HG02759 (cell line): ENCODE data around the gene SSR2.
"Not testable (repeated sequence)": the region's sequence is repeated elsewhere in the genome, so short reads cannot be mapped to it uniquely, and the experiment has no call there.

Source experiments
- ATAC-seq: cut with Tn5 transposase; IDR thresholded peaks from one replicate; pipeline ENCODE4 v1.9.1; 2021; ENCODE audit warnings: mild to moderate bottlenecking, moderate library complexity; ENCODE audit not compliant: unreplicated experiment

The SSR2 gene

DNA sequence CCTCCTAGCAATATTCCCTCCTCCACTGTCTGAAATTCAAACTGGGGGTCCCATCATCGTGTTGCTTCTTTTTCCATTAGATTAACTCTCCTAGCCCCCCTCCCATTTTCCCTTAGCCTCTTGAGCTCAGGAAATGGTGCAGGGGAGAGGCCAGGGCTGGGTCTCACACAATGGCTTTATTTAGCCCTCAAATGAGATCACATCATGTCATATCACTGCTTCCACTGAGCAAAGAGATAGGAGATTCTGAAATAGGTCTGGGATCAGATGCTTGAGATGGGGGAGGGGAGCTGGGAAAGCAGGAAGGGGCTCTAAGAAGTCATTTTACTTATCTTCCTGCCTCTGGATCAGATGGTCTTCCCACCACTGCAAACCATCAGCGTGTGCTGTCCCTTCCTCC is 24.6 kb downstream of the SSR2 start:
- ATAC-seq: no peak

DNA sequence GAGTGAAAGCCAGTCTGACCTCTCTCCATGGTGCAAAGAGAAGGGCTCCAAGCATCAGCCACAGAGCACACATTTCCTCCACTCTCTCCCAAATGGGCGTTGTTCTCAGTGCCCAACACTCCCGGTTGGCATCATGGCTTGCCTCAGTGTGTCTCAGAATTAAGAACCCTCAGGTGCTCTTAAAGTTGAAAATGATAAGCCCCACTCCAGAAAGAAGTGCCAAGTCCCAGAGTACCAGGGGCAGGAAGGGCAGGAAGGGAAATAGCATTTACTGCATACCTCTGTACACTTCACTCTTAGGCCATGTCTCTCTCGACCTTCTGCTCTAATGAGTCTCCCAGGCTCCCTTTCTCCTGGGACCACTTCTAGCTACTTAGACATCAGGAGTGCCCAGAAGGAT is 27.2 kb downstream of the SSR2 start:
- ATAC-seq: no peak

DNA sequence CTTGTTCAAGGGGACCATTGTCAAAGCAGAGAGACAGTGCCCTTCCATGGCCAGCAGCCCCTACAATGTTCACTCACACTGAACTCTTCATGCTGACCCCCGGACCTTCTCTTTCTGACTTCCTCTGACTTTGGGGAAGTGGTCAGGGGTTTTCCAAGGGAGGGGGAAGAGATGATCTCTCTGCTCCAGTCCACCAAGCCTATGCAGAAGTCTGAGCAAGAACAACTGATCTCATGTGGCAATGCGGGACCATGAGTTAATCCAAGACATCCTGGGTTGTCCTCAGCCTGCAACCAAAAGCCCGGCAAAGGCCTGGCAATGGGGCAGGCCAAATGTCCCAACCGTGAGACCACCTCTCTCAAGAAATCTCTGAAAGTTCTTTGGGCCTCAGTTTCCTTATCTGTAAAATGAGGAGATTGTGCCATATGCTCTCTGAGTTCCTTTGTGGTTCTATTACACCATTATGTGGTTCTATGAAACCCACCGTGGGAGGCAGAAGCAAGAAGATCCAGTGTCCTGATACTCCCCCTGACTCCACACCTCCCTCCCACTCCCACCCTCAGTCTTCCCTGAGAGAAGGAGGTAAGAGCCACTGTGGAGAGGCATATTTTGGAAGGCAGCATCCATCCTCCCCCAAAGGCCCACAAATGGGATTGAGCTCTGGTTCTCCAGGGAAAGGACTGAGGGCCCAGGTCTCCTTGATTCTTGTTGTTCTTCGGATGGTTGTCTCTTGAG is 30.6 kb downstream of the SSR2 start:
- ATAC-seq: peak; percentile 37

DNA sequence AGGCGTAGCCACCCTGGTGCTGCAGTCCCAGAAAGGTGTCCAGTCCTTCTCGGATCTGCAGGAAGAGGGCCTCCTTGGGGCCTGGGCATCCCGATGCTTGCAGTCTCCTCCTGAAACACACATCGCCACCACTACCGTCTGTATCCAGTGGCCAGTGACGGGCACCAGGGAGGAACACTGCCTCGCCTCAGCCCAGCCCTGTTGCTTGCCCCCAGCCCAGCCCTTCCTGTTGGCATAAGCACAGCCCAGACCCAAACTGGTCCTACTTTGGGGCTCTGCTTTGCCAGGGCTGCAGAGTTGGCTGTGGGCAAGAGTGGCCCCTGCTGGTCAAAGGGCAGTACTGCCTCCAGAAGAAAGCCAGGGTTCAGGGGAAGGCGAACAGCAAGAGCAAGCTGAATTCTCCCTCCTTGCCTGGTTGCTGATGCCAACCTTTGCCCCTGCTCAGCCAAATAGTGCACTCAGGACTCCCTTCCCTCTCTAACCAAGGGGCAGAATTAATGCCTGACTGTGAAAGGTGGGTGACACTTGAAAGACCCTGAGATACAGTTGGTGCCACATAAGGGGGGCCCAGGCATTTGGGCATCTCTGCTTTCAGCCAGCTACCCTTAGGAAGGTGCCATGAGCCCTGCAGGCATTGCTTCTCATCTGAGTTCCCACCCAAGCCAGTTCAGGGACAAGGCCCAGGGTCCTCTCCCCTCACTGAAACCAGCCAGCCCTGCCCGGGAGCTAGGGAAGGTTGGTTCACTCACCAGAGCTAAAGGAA is 31.3 kb downstream of the SSR2 start:
- ATAC-seq: peak; percentile 59

DNA sequence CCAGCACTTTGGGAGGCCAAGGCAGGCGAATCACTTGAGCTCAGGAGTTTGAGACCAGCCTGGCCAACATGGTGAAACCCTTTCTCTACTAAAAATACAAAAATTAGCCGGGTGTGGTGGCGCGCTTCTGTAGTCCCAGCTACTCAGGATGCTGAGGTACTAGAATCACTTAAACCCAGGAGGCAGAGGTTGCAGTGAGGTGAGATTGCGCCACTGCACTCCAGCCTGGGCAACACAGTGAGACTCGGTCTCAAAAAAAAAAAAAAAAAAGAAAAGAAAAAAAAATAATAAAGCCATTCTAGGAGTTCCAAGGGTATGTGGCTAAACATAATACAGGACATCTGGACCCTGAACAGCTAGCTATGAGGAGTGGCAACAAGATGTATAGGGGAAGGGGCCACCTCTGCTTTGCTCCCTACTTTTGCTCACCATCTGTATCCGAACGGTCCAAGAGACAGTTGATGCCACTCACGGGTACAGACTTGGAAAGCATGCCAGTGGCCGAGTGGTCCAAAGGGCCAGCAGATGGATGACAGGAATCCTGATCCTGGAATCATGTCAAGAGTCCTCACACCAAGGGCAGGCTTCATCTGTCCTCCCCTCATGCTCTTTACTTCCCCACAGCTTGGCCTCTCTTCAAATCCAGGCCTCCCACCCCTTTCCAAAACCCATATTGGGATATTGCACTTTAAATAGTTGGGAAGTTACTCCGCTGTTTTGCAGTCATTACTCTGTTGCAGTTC is 35.7 kb downstream of the SSR2 start:
- not testable (repeated sequence) for ATAC-seq

DNA sequence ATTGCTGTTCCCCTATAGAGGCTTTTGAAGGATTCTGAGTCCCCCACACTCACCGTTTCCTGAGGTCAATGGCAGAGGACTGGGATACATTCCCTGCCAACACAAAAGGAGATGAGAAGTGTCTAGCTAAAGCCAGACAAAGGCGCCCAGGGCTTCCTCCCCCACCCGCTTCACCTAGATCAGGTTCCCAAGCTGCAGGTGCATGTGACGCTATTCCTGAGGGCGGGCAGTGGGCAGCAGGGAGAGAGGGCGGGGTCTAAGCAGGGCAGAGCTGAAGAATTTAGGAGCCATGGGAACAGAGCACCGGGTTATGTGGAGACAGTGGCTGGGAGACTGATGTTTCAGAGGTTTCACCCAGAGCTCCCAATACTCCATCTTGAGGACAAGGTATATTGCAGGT is 36.4 kb downstream of the SSR2 start:
- no peak for ATAC-seq

DNA sequence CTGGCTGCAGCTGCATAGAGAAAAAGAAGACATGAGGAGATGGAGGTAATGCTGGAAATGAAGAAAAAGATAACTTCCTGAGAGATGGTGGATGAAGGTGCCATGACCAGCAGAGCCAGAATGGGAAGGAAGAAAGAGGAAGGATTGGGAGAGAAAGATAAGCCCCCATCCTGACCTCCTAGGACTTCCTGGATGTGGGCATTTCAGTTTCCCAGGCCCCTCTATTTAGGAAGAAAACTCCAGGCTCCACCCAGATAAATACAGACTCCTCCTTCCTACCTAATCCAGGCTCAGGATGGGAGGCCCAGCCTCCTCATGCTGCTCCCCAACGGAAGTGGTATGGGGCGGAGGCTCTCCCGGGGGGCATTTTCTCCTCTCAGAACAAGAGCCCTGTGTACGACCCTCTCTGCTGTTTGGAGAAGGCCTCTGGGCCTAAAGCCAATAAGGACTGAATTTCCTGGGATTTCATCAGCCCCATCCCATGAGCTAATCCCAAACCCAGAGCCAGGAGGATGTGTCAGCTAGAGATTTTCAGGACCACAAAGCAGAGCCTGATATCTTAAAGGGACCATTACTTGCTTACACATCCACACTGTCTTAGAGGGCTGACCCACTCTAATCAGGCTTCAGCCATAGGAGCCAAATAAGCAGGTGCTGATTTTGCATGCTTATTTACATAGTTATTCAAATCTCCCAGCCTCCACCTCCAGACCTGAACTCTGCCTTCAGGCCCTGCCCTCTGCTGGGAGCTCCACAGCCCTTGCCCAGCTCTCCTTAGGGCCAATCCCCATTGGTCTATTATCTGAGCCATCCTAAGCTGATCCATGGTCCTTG is 37.3 kb downstream of the SSR2 start:
- no peak for ATAC-seq

DNA sequence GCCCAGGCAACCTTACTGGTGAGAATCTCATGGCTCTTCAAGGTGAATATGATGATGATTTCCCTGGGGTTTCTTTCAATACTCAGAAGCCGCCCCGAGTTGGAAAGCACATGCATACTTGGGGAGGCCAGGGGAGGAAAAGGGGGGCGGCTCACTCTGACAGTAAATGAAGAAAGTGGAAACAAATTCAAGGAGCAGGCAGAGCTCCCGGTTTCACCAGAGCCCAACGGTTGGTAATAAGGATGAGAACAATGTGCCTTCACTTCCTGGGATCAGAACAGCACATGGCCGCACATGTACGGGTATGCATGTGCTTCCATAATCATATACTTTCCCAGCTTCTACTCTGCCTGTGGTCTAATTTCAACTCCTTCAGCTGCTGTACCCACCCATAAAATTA is 38.6 kb downstream of the SSR2 start:
- ATAC-seq: no peak

DNA sequence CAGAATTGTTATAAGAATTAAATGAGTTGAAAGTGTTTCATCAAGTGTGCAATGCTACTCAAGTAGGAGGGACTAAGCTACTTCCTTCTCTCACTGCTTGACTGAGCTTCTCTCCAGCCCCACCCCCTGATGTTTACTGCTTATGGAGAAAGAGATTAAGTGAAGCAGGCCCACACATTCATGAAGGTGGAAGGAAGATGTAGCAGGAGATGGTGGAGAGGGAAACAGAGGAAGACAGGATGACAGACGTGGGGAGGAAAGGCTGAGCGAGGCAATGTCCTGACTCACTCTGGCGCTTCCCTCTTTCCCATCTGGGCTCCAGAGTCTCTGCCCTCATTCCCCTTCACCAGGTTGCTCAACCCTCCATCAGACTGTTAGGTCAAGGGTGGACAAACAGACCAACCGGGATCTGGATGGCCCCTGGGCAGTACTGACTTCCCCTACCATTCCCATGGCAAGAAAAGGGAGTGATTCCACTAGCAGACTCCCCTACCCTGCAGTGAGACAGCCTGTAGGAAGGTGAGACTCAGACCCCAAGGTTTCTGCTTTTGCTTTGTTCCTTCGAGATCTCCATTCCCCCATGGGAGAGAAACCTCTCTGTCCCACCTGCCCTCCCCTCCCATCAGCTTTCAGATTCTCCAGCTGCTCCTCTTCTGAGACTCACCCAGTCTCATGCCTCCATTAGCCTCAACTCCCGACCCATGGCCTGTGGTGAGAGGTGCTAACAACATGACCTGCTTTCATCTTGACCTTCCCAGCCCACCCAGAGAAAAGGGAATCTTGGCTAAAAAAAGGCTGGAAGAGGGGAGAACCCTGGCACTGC is 39.3 kb downstream of the SSR2 start:
- no peak for ATAC-seq

DNA sequence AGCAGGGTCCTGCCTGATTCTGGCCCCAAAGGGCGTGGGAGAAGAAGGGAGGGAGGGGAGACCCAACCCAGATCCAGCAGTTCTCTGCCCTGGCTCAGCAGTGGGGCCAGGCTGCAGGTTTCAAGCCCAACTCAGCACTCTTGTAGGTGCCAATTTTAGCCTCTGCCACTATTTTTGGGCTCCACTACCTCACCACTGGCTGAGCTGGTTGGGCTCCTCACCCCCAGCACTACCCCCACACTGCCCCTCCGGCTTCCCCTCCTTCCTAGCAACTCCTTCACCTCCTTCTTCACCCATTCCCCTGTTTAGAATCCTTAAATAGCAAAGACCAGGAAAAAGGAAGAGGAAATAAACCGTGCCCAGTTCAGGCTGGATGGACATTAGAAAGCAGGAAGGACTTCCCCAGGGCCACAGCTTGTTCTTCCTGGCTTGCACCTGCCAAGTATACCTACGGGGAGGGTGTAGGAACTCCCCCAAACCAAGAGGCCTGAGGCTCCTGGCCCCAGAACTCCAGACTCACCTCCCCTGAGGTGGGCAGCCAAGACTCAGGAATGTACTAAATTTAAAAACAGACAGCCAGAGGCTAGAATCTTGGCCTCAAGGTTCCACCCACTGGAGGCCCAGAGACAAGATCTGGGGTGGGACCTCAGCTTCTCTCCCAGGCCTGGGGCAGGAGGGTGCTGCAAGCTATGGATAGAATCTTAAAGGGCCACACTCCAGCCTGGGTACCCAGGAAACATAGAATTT is 41.0 kb downstream of the SSR2 start:
- no peak for ATAC-seq

DNA sequence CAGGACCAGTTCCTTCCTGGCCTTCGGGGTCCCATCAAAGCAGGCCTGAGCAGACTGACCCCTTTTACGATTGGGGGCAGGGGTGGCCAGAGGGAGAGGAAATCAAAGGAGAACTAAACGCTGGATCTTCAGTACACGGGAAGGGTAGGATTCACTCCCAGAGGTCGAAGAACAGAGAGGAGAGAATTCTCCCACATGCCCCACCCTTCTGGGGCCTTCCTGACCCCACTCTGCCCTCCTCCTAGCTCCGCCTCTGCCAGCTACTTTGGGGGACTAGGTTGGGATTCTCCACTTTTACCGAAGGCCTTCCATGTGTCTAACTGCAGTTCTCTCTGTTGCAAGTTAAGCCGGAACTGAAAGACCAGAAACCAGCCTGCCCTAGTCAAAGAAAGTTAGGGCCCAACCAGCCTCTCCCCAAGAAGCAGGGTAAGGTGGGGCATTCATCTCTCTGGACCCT is 41.8 kb downstream of the SSR2 start:
- no peak for ATAC-seq

DNA sequence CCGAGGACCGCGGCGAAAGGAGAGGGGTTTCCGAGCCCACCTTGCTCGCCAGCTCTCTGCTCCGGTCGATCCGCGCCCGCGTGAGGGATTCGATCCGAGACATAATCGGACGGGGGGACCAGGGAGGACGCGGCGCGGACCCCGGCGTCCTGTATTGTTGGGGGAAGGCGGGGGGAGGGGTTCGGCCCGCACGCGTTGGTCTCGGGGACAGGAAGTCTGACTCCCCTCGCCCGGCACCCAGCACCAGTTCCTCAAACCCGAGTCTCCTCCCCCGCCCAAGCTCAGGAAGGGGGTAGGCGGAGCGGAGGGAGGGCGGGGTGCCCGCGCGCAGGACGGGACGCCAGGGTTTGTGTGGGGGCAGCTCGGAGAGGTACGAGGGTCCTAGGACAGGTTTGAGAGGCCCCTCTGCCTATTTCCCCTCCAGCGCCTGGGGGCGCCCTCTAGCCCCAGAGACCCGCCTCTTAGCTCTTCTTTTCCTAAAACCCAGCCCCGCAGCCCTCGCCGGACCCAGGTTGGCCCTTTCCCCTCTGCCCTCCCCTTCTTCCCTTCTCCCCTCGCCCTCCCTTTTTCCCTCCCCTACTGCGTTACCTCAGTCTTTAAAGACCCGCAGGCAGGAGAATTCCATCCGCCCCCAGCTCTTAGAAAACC is 42.3 kb downstream of the SSR2 start, which contains the start of gene ARHGEF2:
TSS of gene ARHGEF2 (minus strand) at position 223 of the 648 bp plus-strand sequence. CDS start at position 103, 120 bp downstream.
- peak; percentile 64 for ATAC-seq

DNA sequence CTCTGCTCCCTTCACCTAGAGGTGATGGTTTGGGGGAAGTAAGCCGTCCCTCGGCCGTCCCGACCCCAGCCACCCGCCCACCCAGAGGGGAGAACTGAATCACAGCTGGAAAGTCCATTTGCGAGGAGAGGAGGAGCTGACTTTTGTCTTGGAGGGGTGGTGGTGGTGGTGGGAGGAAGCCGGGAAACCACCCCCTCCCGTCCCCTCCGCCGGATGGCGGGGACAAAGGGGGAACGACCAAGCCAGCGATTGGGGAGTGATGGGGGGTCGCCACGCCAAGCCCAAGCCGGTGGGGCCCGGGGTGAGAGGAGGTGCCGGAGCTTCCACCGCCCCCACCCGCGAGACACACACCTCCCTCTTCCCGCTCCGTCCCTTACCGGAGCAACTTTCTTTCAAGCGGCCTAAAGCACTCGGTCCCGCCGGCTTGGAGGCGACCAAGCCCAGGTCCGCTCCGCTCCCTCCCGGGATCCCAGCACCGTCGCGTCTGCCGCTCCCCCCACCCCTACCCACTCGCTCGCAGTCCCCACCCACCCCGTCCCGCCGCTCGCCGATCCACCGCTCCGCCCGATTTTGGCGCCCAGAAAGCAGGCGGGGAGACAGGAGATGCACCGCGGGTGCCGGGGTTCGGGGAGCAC is 42.9 kb downstream of the SSR2 start:
- no peak for ATAC-seq

DNA sequence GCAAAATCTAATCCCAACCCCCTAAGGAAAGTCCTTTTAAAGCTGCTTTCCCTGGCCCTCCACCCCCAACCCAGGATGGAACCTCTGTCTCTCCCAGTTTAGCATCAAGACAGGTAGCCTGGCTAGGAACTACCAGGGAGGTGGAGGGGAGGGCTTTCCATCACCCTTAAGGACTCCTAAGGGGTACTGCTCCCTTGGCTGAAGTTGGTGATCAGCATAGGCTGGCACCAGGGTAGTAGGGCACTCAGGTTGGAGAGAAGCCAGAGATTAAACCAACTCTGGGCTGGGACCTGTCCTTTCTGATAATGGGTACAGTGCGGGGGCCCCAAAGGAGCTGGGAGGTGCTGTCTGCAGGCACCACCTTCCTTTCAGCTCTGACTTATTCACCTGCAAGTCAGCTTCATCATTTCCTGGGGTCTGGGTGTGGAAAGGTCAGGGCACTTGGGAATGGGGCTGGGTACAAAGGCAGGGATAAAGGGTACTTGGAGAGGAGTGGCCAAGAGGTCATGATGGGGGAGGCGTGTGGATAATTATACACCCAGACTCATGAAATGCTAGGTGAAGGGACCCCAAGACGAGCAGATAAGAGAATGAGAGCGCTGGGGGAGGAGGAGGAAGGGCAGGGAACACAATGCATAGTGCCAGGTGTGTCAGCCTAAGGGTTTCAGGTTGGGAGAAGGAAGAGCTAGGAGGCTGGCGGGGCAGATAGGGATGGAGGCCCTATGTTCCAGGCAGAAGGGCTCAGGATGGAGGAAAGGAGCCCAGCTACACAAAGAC is 43.6 kb downstream of the SSR2 start:
- no peak for ATAC-seq

DNA sequence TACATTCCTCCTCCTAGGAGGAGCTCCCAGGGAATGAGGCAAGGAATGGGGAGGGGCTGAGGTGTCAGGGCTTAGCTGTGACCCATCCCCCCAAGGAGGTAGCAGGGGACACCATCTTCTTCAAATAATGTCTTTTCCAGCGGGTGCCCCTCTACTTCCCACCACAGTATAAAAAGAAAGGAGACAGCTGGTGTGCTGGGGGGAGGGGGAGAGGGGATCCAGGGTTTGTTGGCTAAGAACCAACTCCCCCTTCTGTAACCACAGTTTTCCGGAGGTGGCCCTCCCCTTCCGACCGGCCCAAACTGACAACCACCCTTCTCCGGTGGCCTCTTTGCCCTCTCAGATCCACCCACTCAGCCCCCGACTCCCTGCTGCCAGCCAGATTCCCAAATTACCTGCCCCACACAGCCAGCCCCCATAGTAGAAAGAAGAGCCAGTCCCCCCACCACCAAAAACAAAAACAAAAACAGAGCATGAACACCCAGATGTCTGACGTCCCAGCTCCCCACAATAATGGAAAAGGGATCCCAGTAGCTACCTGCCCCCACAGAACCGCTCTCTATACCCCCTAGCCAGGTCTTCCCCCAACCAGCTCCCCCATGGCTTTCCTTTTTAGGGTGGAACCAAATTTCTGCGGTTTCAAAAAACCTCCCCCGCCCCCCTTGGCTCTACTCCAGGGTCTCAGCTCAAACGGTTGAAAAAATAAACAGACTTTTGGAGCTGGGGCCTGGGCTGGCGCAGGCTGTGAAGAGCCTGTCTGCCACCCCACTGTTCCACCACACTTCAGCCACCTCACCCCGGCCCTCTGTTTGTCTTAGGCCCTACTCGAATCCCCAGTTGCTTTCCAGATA is 44.5 kb downstream of the SSR2 start:
- no peak for ATAC-seq

DNA sequence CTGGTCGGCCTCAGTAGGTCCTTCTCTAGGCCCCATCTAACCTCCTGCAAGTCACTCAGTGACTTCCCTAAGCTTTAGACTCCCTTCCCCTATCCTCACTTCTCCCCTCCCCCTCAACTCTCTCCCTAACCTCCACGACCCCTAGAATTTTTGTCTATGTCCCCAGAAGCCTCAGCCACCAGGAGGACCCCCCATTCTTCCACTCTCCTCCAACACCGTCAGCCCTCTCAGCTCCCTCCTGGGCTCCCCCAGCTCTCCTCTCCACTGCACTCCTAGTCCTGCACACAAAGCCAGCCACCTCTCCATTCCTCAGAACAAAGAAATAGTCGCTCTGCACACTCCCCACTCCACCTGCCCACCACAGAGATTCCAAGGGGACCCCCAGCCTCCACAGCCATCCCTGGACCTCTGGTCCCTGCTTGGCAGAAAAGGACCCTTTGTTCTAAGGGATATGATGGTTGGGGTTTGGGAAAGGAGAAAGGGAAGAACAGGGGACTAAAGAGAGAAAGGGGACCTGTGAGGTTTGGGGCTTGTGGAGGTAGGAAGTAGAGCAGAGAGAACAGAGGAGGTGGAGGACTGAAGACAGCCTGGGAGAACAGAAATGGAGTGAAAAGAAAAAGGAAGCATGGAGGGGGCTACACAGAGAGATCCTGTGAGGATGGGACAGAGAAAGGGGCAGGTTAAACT is 45.2 kb downstream of the SSR2 start:
- ATAC-seq: no peak
